T-helper 9 cell (primary cell): Measurements from ENCODE around the gene ZNF488.

ENCODE experiments used
- DNase-seq: peaks from one replicate; pipeline ENCODE4 v3.0.0-alpha.2; 2020

ZNF488 gene

GRCh38 chr10:47381427-47382379 lies 2.4 kb downstream of the ZNF488 start:
- DNase-seq: no peak

- DNase-seq: no peak
Measured at GRCh38 chr10:47381103-47381395, 3.0 kb downstream of the ZNF488 start.

GRCh38 chr10:47380341-47381102 lies 3.6 kb downstream of the ZNF488 start:
- no peak for DNase-seq

GRCh38 chr10:47379901-47380300 lies 4.2 kb downstream of the ZNF488 start:
- no peak for DNase-seq

- DNase-seq: no peak
Measured at GRCh38 chr10:47379445-47379785, 4.7 kb downstream of the ZNF488 start.

- no peak for DNase-seq
Measured at GRCh38 chr10:47378606-47379444, 5.3 kb downstream of the ZNF488 start.

- DNase-seq: no peak
Measured at GRCh38 chr10:47378183-47378510, 5.9 kb downstream of the ZNF488 start.

- no peak for DNase-seq
Measured at GRCh38 chr10:47376522-47377220, 7.4 kb downstream of the ZNF488 start.

GRCh38 chr10:47374611-47375536 lies 9.2 kb downstream of the ZNF488 start:
- no peak for DNase-seq

- DNase-seq: no peak
Measured at GRCh38 chr10:47372726-47373125, 11.4 kb downstream of the ZNF488 start.

GRCh38 chr10:47371629-47372485 lies 12.2 kb downstream of the ZNF488 start:
- no peak for DNase-seq

- no peak for DNase-seq
Measured at GRCh38 chr10:47370878-47371277, 13.2 kb downstream of the ZNF488 start.

GRCh38 chr10:47370015-47370767 lies 13.9 kb downstream of the ZNF488 start:
- no peak for DNase-seq

GRCh38 chr10:47369251-47369894 lies 14.7 kb downstream of the ZNF488 start:
- DNase-seq: no peak

- no peak for DNase-seq
Measured at GRCh38 chr10:47368431-47369180, 15.5 kb downstream of the ZNF488 start.

- no peak for DNase-seq
Measured at GRCh38 chr10:47367646-47368045, 16.4 kb downstream of the ZNF488 start.

GRCh38 chr10:47366731-47367460 lies 17.2 kb downstream of the ZNF488 start:
- DNase-seq: no peak

GRCh38 chr10:47366181-47366631 lies 17.9 kb downstream of the ZNF488 start:
- no peak for DNase-seq
